Thoracic aorta (tissue), 2 donors: ENCODE results near the gene PSMG1. TPM values are rescaled to one million over a fixed set of nuclear protein-coding genes. Genes with fewer than 3 reads are reported as not detected.

Experiments used
- ATAC-seq: fragments of 150-250 bp; one replicate; pipeline ENCODE4 v1.8.0; 2017; ENCODE audit warnings: low read depth; ENCODE audit not compliant: insufficient number of reproducible peaks, low FRiP score
- DNase-seq: peaks from one replicate; pipeline ENCODE4 v3.0.0-alpha.2; 2020; ENCODE audit warnings: low spot score
- H3K27ac ChIP-seq, 2 donors: fragments of 200-600 bp; sonication (generic); 1 replicate in 1 of 2; 2 replicates in 1 of 2; pipeline ENCODE4 v1.5.1; 2016; ENCODE audit warnings: mild to moderate bottlenecking in 2 of 2, moderate library complexity in 2 of 2
- H3K27me3 ChIP-seq: fragments of 200-600 bp; sonication (generic); replicated peaks from 2 replicates; pipeline ENCODE4 v1.6.0; 2016; ENCODE audit warnings: mild to moderate bottlenecking; ENCODE audit not compliant: insufficient read depth
- H3K36me3 ChIP-seq: fragments of 200-600 bp; sonication (generic); one replicate; pipeline ENCODE4 v1.5.1; 2016
- H3K4me1 ChIP-seq, 2 donors: fragments of 200-600 bp; sonication (generic); 1 replicate in 1 of 2; 2 replicates in 1 of 2; pipeline versions ENCODE4 v1.5.1 to v1.6.0; 2016; ENCODE audit warnings: low read depth in 2 of 2, mild to moderate bottlenecking in 1 of 2; ENCODE audit not compliant: control insufficient read depth in 1 of 2
- H3K4me3 ChIP-seq: fragments of 200-600 bp; sonication (generic); 2 replicates; pipeline ENCODE4 v1.5.1; 2016; ENCODE audit warnings: mild to moderate bottlenecking
- H3K9me3 ChIP-seq: fragments of 200-600 bp; sonication (generic); 2 replicates; pipeline ENCODE4 v1.5.1; 2016
- total RNA-seq, 2 donors: library from RNA; depleted of rRNA; stranded (reverse); fragments of >200 nt; gene quantifications; one replicate each; pipeline versions ENCODE4 v1.1.0 to v1.2.3, GENCODE V29; 2016
- TF ChIP-seq, protein P1 (sequence below): fragments of 200-600 bp; sonication (generic); IDR thresholded peaks from one replicate; pipeline ENCODE4 v1.5.1; 2019; ENCODE audit warnings: antibody characterized with exemption

PSMG1 gene
- total RNA-seq, 2 donors from 2014 or later = 14.8 to 17.6 TPM

GRCh38 chr21:39187141-39187540 lies 3.9 kb upstream of the PSMG1 start:
- Histone ChIP-seq H3K4me3 (no peak overlapping the region), H3K27me3 (no peaks in the 10 kb centered on the region), H3K4me1 (peaks cover 3 to 27% of the 10 kb centered on the region in 2 donors), H3K9me3 (no peaks in the 10 kb centered on the region), H3K36me3 (no peaks in the 10 kb centered on the region), H3K27ac (no peak overlapping the region)
- DNase-seq = no peak
- no peak for ATAC-seq
- TF ChIP-seq, protein P1, sequence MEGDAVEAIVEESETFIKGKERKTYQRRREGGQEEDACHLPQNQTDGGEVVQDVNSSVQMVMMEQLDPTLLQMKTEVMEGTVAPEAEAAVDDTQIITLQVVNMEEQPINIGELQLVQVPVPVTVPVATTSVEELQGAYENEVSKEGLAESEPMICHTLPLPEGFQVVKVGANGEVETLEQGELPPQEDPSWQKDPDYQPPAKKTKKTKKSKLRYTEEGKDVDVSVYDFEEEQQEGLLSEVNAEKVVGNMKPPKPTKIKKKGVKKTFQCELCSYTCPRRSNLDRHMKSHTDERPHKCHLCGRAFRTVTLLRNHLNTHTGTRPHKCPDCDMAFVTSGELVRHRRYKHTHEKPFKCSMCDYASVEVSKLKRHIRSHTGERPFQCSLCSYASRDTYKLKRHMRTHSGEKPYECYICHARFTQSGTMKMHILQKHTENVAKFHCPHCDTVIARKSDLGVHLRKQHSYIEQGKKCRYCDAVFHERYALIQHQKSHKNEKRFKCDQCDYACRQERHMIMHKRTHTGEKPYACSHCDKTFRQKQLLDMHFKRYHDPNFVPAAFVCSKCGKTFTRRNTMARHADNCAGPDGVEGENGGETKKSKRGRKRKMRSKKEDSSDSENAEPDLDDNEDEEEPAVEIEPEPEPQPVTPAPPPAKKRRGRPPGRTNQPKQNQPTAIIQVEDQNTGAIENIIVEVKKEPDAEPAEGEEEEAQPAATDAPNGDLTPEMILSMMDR = no peak

DNA sequence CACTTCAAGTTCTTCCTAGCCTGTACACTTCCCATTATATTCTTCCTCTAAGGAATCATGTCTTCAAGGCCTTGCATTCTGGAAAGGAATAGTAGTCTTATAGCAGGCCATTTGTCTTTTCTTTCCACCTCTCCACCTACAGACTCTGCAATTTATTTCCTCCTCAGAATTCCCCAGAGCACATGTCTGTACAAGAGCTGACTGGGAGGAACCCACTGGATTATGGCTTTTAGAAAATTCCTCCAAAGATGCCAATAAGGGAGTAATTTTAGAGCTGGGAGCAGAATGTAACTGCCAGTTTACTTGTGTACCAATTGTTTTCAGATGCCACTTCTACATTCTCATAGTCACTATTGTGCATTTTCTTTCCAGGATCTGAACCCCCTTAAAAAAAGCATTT lies 3.4 kb upstream of the PSMG1 start:
- H3K9me3 ChIP-seq = no peaks in the 10 kb centered on the region
- TF ChIP-seq, protein P1 = no peak
- H3K4me3 ChIP-seq = no peak overlapping the region
- H3K27ac ChIP-seq = no peak overlapping the region
- H3K4me1 ChIP-seq = peaks cover 7 to 31% of the 10 kb centered on the region in 2 donors
- DNase-seq (no peak), ATAC-seq (no peak)
- H3K27me3 ChIP-seq = no peaks in the 10 kb centered on the region
- no peaks in the 10 kb centered on the region for H3K36me3 ChIP-seq

DNA sequence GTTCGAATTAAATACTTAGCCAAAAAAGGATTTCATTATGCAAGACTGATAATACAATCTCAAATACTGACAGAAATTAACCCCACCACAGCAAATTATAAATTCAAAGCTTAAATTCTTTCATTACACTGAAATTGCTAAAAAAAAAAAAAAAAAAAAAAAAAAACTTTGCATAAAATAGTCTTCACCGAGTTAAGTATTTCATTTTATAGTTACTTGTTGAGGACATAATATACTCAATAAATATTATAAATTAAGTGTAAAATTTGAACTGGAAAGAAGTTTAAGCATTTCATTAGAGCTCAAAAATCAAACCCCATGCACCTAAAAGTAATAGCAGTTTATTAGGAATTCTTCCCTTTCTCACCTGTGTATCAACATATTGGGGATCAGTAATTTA lies 1.9 kb upstream of the PSMG1 start:
- no peak for ATAC-seq
- H3K4me3 ChIP-seq = no peak overlapping the region

DNA sequence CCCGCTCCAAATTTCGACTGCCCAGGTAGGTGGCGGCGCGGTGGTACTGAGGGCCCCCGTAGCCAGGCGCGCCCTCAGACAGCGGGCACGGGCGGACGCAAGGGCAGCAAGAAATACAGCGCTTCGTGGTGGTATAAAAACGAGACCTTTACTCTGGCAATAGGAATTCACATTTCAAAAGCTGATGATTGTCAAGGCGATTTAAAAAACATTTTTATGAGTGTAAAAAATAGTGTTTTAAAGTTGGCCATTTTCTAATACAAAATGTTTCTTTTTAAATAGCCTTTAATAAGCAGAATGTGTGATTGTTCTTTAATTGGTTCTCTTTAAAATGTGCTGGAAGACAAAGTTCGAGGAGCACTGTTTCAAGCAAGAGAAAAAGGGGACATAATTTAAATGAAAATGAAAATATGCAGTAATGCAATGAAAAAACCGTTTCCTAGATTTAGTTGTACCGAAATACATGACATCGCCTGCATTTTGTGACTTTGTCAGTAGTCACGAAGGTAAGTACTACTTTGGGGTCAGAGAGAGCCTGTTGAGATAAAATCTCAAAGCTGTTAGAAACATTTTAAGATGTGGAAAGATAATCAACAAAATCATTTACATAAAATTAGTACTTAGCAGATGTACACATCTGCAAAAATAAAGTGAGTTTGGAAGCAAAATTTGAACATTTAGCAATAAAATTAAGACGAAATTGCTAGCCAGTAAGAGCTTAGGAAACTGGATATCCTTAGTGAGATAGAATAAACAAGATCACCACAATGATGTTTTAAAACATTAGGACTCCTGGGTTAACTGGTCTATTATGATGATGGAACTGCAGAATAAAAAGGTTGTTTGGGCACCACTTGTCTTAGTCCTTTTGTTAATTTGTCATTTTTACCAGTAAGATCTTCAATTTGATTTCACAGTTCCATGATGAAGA lies 1.1 kb upstream of the PSMG1 start:
- Histone ChIP-seq H3K4me1 (peaks cover 7 to 26% of the 10 kb centered on the region in 2 donors), H3K9me3 (no peaks in the 10 kb centered on the region), H3K27ac (peak overlapping the region; percentile 89 to 95), H3K36me3 (no peaks in the 10 kb centered on the region), H3K4me3 (peak overlapping the region; percentile 85), H3K27me3 (no peaks in the 10 kb centered on the region)
- ATAC-seq (no peak), DNase-seq (no peak)
- TF ChIP-seq, protein P1 = no peak

More for the DNA sequence above, 1.9 kb upstream of the PSMG1 start:
- no peak for DNase-seq
- Histone ChIP-seq H3K27ac (no peak overlapping the region), H3K27me3 (no peaks in the 10 kb centered on the region), H3K36me3 (no peaks in the 10 kb centered on the region), H3K4me1 (peaks cover 7 to 31% of the 10 kb centered on the region in 2 donors), H3K9me3 (no peaks in the 10 kb centered on the region)
- TF ChIP-seq, protein P1 = no peak

DNA sequence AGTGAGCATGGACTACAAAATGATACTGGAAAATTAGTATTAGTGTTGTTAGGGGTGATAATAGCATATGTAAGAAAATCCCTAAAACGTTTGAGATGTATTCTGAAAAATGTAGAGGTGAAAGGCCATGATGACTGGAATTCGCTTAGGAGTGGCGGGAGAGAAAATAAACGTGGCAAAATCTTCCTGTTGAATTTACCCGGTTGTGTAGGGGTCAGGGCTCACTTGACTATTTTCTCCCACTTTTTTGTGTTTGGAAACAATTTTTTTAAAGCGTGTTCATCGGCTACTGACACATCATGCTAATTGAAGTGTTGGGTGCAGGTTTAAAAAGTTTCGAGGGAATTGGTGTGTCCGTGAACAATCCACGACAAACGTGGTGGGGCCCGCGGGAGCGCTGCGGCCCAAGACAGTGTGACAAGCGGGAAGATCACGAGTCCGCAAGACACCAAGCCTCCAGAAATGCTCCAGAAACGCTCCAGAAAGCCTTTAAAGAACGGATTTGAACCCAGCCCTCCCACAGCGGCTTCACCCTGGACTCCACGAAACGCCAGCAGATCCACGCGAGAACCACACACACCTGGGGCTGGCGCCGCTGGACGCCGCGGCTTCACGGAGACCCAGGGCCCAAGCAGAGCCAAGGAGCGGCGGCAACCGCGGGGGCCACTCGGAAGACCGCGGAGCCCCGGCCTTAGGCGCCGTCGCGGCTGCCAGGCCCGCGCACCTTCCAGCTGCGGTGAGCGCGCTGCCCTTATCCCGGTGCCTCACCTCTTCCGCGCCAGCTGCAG lies 573 bp downstream of the PSMG1 start:
- ATAC-seq = peak; percentile 40
- Histone ChIP-seq H3K4me3 (peak overlapping the region; percentile 85), H3K9me3 (no peaks in the 10 kb centered on the region), H3K4me1 (peaks cover 7 to 26% of the 10 kb centered on the region in 2 donors), H3K27me3 (no peaks in the 10 kb centered on the region), H3K27ac (peak overlapping the region; percentile 89 to 95), H3K36me3 (no peaks in the 10 kb centered on the region)
- no peak for DNase-seq
- TF ChIP-seq, protein P1 = no peak
